Stimulated activated CD4-positive, alpha-beta T cell treated with anti-CD3 and anti-CD28 coated beads, Interleukin-1b, Interleukin-23, amount 100 ng/mL, for 1 hour (primary cell): ENCODE results near the gene GSAP.

Experiments
- DNase-seq, 2 donors: peaks; one replicate each; pipeline ENCODE4 v3.0.0-alpha.2; 2020; ENCODE audit warnings: low read depth in 2 of 2

GSAP gene

GRCh38 chr7:77328669-77329068, 87.5 kb downstream of the GSAP start:
- DNase-seq: no peak

GRCh38 chr7:77327932-77328628, 88.1 kb downstream of the GSAP start:
- DNase-seq: no peak

GRCh38 chr7:77327067-77327931, 88.8 kb downstream of the GSAP start:
- DNase-seq: no peak

- no peak for DNase-seq
Observed at GRCh38 chr7:77326131-77326530, 90.0 kb downstream of the GSAP start.

- DNase-seq: no peak
Observed at GRCh38 chr7:77321300-77321699, 94.8 kb downstream of the GSAP start.

GRCh38 chr7:77320714-77321113, 95.4 kb downstream of the GSAP start:
- no peak for DNase-seq

GRCh38 chr7:77320137-77320536, 96.0 kb downstream of the GSAP start:
- no peak for DNase-seq

GRCh38 chr7:77318019-77318418, 98.1 kb downstream of the GSAP start:
- no peak for DNase-seq

- DNase-seq: no peak
Observed at GRCh38 chr7:77316219-77316978, 99.8 kb downstream of the GSAP start.

- DNase-seq: no peak
Observed at GRCh38 chr7:77315182-77315591, 101.0 kb downstream of the GSAP start.

GRCh38 chr7:77313876-77314480, 102.2 kb downstream of the GSAP start:
- no peak for DNase-seq

GRCh38 chr7:77313085-77313484, 103.1 kb downstream of the GSAP start:
- DNase-seq: no peak

- DNase-seq: no peak
Observed at GRCh38 chr7:77310982-77311381, 105.2 kb downstream of the GSAP start.

GRCh38 chr7:77309714-77310220, 106.4 kb downstream of the GSAP start:
- DNase-seq: no peak

- DNase-seq: no peak
Observed at GRCh38 chr7:77308792-77309191, 107.4 kb downstream of the GSAP start.

GRCh38 chr7:77306231-77307067, 109.7 kb downstream of the GSAP start:
- no peak for DNase-seq

- DNase-seq: no peak
Observed at GRCh38 chr7:77295549-77295948, 120.6 kb downstream of the GSAP start.

- no peak for DNase-seq
Observed at GRCh38 chr7:77293046-77293445, 123.1 kb downstream of the GSAP start.

- no peak for DNase-seq
Observed at GRCh38 chr7:77290425-77290824, 125.7 kb downstream of the GSAP start.

- no peak for DNase-seq
Observed at GRCh38 chr7:77289387-77289786, 126.8 kb downstream of the GSAP start.
